LoVo (cell line): ENCODE results near the gene TRIM31.

Source experiments
- DNase-seq: peaks from one replicate; pipeline ENCODE4 v3.0.0-alpha.2; 2016; ENCODE audit warnings: low spot score

TRIM31 gene

DNA sequence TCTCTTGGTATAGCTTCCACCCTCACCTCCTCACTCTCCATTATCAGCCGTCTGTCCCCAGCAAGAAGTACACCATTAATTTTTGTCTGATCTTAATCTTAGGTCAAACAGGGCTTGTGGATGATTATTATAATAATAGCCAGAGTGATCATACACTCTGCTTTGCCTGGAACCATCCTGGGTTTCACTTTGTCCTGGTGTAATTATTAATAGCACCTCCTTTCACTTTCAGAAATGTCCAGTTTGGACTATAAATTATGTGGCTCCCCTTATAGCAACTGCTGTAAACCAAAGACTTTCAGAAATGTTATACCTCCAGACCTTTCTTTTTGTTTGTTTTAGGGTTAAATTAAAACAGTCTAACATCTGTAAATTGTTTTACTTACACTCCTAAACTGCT, 951 bp upstream of the TRIM31 start:
- DNase-seq, result no peak

DNA sequence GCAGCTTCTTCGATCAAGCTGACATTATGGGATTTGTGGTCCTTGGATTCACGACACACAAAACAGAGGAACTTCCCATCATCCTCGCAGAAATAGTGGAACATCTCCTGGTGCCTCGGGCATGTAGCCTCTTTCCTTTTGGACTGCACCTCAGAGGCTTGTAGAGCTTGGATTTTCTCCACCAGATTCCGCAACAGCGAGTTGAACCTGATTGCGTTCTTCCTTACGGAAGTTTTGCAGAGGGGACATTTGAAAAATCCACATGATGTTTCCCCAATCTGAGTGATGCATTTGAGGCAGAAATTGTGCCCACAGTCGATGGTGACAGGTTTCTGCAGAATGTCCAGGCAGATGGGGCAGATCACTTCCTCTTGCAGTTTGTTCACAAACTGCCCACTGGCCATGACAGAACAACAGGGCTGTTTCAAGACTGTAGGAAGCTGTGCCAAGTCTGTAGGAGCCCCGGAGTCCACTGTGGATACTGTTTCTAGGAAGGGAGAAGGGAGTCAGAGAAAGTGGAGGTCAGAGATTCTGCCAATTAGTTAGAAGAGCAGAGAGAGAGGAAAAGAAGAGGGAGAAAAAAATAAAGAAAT, 392 bp downstream of the TRIM31 start:
- DNase-seq, result no peak

DNA sequence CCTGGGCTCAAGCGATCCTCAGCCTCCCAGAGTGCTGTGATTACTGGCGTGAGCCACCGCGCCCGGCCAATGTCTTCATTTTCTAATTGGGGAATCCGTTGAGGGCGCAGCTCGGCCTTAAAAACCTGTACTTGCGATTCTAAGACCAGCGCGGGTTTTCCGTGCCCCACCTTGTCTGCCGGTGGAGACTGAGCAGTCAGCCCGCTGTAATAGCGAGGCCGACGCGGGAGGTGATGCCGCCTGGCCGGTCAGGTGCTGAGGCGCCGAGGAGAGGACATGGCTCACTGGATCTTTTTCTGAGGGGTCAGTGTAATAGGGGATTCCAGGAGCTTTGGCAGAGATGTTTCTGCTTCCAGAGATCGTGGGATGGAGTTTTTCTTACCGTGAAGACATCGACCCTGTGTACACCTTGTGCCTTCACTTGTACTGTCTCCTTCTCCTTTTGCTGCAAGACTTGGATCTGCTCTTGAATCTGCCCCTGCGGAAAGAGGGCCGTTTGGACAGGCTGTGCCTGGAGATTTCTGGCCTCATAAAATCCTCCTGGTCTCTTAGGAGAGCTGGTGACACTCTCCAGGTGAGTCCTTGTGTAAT, 1.5 kb downstream of the TRIM31 start:
- DNase-seq, result no peak

DNA sequence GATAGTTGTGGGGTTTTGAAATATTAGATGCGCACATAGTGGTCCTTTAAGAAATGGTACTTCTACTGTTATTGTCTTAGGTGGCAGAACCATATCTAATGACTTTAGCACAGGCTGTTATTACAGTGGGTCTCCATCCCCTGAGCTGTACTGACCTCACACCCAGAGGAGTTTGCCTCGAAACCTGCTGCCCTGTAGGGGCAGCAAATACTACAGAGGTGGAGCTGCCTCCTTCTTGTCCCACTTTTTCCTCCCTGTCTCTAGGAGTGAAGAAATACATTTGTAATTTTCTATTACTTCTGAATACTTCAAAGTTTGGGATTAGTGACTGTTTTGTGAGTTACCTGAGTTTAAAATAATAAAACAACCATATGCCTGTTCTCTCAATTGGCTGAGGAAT, 8.2 kb downstream of the TRIM31 start:
- DNase-seq, result no peak

DNA sequence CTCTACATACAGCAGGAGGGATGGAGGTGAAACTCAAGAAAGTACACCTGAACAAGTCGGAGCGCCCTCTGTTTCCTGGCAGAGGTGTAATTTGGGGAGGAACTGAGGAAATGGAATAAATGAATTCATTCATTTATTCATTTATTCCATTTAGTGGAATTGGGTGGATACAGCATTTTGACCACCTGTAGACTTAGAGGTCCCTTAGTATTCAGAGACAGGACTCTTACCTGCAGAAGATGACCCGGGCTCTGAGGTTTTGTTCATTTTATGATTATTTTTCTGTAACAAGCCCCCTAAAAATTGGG, 9.1 kb downstream of the TRIM31 start:
- no peak for DNase-seq

DNA sequence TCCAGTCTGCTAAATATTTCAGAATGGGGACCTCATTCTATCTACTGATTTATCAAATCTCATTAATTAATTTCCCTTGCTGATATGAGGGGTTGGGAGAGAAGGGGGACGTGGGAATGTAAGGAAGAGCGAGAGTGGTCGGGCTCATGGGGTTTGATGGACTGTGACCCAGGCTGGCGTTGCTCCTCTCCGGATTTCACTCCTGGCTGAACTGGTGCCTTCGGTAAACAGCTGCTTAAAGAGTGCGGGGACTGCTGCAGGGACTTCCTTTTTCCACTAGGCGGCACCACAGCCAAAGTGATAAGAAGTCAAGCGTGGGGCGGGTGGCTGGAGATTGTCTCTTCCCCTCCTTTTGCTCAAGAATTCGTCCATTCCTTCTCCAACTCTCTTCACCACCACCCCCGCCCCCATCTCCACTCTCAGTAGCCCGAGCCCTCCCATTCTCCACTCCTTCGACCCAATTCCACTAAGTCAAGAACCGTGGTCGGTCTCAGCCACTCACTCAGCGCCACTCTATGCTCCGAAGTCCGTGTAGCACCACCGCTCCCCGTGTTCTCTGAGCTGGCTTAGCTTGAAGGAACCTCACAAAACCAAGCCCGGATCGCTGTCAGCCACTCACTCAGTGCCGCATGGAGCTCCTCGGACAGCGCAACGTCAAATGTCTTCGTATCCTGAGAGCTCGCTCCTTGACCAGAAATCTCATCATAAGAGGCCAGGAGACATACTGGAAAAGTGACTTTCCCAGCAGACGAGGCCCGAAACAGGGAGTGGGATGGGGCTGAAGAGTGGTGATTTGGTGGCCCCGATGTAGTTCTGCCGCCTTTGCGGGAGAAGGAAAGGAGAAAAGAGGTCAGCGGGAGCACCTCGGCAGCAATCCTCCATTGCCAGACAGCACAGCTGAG, 9.7 kb downstream of the TRIM31 start:
- DNase-seq, result peak; percentile 88

DNA sequence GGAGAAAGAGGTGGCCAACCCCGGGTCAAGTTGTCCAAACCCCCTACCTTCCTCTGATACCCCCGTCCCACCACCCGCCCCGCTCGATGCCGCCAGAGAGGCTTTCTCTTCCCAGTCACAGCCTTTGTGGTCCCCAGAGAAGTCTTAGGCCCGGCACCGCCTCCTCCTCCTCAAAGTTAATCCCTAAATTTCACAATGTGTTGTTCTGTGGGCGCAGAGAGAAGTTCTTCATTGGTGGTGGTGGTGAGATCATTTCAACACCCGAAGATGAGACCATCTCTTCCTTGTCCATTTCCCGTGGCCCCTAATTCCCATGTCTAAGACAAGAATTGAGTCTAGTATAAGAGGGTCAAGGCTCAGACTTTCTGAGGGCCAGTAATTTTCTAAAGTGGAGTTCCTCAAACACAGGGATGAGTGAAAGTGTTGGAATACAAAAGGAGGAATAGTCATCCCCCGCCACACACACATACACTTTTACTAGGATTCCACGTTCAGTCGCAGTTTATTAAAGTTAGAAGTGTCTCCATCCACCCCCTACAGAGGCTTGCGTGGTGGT, 10.4 kb downstream of the TRIM31 start:
- DNase-seq, result peak; percentile 18

DNA sequence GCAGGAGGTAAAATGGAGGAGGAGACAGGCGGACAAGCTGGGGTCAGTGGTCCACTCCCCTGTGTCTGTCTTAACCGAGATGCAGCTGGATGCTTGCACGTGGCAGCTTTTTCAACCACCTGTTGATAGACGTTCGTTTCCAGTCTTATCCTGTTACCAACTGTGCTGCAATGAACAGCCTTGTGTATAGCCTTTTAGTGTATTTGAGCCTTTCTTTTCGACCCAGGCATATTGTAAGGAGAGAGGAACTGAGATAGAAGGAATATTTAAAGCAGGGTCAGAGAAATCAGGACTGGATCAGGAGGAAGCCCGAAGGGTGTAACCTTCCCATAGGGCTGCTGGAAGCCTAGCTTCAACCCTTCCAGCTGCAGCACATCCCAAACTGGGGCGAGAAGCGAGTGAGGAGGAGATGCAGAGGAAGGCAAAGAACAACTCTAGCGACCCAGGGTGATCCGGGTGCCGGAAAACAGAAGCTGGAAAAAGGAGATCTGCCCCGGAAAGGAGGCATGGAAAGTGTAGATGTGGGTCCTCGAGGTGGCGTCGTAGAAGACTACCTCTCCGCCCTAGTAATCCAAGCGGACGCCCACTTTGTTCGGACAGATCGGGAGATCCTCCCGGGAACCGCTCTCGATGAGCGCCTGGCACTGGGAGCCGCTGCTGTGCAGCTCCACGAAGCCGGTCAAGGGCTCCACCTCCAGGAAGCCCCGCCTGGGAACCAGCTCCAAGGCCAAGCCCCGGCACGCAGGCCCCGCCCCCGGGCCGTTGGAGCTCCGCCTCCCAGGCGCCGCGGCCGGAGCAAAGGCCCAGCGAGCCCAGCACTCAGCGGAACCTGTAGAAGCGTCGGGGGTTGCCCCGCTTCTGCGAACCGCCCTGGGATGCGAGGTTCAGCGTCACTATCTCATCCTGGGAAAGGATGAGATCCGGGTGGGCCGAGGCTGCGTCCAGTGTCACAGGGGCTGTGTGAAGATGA, 11.2 kb downstream of the TRIM31 start:
- DNase-seq, result peak; percentile 89

DNA sequence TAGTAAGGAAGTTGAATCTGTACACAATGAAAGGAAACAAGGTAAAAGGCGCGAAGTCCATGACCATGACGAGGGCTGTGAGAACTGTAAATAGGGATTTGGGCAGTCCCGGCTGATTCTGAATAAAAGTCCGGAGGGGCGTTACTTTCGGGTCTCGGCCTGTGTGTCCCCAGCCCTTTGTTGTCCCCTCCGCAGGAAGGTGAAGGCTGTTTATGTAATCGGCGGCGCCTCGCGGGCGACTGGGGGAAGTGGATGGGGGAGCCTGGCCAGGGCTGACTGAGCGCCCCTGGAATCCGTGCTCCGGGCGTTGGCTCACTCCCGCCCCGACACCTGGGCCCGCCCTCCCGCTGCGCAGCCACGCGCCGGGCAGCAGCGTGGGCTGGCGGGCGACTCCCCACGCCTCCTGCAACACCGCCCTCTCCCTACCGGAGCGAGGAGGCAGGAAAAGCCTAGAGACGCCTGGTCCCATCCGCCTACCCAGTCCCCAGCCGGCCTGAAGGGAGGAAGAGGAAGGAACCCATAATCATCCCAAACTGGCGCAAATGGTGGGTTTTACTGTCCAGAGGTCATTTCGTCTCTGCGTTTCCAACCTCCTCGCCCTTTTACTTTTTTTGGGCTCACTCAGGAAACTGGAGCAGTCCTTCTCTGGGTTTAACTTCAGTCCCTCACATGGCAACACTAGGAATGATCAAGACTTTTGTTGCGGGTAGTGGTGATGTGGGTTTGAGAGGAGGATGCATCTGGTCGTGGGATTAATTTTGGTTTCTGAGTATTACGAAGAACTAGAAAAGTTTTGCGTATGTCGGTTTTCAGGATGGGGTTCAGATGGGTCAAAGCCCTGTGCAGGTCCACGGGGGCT, 12.1 kb downstream of the TRIM31 start:
- peak; percentile 86 for DNase-seq

DNA sequence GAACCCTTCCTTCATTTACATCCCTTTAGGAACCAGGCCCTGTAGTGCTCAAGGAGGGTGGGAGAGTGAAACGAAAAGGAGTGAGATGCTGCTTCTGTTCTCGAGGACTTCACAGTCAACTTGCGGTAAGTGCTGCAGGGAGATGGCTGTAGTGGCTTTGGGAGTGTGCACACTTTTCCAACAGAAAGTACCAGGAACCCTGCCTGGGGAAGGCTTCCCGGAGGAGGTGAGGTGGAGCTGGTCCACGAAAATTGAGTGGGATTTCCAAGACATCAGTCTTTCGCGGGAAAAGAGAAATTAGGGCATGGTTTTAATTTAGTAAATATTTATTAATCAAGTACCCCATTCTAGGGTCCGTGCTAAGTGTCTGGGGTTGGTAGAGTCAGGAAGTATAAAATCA, 12.7 kb downstream of the TRIM31 start:
- DNase-seq, result no peak

DNA sequence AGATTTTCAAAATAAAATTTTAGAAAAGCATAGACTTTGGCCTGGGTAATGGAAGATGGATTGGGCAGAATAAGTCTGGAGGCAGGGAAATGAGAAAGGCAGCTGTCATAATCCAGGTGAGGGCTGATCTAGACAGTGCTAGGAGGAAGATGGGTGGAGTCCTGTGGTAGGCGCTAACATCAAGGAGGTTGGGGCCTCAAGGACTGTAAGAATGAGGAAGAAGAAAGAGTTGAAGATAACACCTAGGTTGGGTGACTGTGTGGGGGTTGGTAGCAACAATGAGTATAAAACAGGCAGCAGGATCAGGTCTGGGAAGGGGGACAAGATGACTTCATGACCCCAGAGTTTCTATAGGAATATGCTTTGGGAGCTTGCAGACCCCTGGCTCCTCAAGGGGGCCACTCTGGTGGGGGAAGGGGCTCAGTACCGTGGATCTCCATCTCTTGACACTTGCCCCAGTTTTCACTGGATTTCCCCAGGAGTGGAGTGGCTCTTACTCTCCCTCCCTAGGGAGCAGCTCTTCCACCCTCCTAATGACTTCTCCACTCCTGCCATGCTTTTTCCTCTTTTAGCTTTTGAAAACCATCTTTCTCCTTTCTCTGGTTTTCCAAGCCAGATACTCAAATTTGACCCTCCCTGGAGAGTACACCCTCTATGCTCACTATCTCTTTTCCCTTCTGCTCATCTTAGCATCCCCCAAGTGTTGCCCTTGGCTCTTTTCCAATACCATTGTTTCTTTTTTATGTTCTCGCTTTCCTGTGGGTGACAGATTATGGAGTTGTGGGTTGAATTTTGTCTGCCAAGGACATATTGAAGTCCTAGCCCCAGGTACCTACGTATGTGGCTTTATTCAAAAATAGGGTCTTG, 14.8 kb downstream of the TRIM31 start:
- DNase-seq, result peak; percentile 68

DNA sequence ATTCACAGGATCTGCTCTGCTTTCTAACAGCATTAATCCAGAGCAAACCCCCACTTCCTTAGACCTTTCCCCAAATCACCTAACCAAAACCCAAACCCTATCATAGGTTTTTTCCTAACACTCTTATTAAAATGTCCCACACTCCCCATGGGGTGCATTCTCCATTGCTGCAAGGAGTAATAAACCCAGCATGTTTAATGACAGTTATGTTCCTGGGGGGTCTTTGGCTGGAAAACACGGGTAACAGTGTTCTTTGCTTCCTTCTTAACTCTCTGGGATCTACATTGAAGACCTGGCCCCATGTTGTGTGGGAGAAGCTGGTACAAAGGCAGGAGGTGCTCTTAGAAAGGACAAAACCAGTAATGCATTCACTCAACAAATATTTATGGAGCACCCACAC, 16.1 kb downstream of the TRIM31 start:
- DNase-seq, result no peak

DNA sequence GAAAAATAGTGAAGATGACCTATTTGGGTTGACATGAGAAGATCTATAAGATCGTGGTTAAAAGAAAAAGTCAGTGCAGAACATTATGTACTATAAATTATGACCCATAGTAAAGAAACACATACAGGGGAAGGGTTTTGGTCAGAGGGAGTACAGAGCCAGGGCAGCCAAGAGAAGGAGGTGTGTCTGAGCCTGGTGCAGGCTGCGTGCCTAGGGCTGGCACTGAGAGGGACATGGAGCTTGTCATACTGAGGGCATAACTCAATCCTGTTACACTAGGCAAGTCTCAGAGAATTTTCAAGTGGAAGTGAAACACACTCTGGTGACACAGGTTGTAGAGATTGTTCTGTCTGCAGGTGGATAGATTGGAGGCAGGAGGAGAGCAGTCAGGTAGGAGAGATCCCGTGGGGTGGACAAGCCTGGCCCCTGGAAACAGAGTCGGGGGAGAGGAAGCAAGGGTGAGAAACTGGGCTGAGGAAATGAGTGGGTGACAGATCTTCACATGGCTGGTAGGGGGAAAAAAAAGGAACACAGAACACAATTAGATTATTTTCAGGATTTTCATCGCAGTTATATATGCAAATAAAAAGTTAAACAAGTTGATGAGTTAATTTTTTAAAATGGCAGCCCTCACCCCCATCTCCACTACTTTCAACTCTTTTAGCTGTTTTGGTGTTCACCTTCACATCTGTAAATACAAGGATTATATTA, 18.8 kb downstream of the TRIM31 start:
- no peak for DNase-seq

DNA sequence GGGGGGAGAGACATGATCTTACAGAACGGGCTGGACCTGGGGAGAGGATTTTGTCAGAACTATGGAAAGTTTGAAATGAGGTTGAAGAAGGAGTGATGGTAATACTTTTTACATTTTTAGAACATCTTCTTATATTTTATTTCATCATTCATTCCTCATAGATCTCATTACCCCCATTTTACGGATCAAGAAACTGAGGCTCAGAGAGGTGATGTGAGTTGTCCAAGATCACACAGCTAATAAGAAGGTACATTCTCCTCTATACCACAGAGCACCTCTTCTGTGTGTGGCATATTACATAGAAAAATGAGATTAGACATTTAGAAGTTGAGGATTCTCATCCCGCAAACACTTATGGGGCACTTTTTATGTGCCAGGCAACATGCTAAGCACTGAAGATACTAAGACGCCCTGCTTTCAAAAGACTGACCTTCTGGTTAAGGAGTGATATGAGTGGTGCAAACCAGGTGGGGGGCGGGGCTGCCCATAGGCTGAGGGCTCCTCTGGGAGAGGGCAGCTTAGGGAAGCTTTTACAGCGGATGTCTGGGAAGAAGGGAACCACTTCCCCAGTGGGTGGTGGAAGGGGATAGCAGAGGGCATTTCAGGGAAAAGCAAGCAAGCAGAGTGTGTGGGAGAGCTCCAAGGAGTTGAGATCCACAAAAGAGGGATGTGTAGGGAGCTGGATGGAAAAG, 19.9 kb downstream of the TRIM31 start:
- DNase-seq, result no peak

DNA sequence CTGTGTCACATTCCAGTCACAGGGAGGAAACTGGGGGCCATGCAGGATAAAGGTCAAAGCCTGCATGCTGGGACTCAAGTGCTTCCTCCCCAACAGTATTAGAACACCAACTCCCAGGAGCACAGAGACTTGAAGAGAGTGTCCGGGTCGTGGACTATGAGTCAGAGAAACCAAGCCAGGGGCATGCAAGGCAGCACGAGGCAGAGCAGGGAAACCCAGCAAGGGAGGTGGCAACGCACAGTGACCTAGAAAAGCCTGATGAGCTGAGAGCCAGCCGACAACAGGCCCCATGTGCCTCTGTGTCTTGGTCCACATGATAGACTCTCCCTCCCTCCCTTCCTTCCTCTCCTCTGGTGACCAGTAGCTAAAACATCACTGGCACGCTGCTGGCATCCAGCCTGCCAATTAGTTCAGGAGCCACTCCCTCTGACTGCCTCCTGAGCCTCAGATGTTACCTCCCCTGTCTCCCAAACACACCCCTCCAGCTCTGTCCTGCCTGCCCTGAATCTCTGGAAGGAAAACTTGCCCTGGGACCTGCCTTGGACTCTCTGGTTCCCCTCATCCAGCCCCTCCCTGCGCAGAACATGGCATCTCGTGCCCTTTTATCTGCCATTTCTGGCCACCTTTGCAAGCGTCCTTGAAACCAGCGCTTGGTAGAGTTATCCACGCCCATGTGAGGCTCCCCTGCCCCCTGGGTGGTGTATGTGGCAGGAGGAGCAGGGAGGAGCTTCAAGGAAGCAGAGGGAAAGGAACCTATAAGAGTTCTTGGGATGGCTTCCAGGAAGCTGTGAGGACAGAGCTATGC, 21.1 kb downstream of the TRIM31 start:
- peak; percentile 86 for DNase-seq

DNA sequence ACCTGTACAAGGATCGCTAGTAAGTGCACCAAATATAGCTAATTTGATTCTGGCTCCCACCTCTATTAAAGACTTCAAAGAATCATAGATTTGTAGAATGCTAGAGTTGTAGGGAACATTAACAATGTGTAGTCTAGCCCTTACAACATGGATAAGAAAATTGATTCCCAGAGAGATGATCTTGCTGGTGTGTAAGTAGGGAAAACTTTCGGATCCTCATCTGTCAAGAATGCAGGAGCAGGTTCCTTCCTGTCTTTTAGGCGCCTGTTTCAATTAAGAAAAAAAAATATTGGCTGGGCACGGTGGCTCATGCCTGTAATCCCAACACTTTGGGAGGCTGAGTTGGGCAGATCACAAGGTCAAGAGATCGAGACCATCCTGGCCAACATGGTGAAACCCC, 25.0 kb downstream of the TRIM31 start:
- DNase-seq, result no peak

DNA sequence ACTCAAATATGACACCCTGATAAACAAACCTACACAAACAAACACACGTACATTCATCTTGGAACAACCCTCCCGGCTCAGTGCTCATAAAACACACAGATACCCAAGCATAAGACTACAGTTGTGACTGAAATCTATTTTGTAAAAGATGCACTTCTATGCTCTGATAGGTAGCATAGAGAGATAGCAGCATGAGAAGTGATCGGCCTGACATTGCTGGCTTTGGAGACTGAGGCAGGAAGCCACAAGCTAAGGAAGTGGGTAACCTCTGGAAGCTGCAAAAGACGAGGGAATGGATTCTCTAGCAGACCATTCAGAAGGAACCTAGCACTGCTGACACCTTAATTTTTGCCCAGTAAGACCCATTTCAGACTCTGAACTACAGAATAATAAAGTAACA, 35.7 kb downstream of the TRIM31 start:
- no peak for DNase-seq
